GM12891 (cell line): ENCODE data around the gene CSTPP1.
A peak's percentile ranks its signal among the peaks of the same experiment; 100 is the strongest.

Experiments used
- DNase-seq: peaks from one replicate; pipeline ENCODE4 v3.0.0; 2011; ENCODE audit warnings: low spot score; ENCODE audit not compliant: insufficient read length
- FAIRE-seq: peaks from 2 replicates; lab custom pipeline; 2011; peaks lifted over from hg19 to GRCh38; lab: Jason Lieb, UNC
- PAX5 ChIP-seq: IDR thresholded peaks from 2 replicates; pipeline ENCODE4 v1.6.1; 2011; ENCODE audit warnings: low read length, moderate library complexity, mild to moderate bottlenecking; ENCODE audit not compliant: insufficient read depth, severe bottlenecking
- POLR2A ChIP-seq: IDR thresholded peaks from 2 replicates; pipeline ENCODE4 v1.6.1; 2011; ENCODE audit warnings: low read depth, low read length, control low read depth
- POLR2AphosphoS5 ChIP-seq: IDR thresholded peaks from 2 replicates; pipeline ENCODE4 v1.6.1; 2011; ENCODE audit warnings: low read depth, low read length, control low read depth
- POU2F2 ChIP-seq: IDR thresholded peaks from 2 replicates; pipeline ENCODE4 v1.6.1; 2011; ENCODE audit warnings: low read depth, mild to moderate bottlenecking, control low read depth, low read length, moderate library complexity
- SPI1 ChIP-seq: IDR thresholded peaks from 2 replicates; pipeline ENCODE4 v1.6.1; 2011; ENCODE audit warnings: low read depth, low read length, control low read depth
- TAF1 ChIP-seq: IDR thresholded peaks from 2 replicates; pipeline ENCODE4 v1.6.1; 2011; ENCODE audit warnings: low read depth, low read length, control low read depth

CSTPP1 gene

DNA sequence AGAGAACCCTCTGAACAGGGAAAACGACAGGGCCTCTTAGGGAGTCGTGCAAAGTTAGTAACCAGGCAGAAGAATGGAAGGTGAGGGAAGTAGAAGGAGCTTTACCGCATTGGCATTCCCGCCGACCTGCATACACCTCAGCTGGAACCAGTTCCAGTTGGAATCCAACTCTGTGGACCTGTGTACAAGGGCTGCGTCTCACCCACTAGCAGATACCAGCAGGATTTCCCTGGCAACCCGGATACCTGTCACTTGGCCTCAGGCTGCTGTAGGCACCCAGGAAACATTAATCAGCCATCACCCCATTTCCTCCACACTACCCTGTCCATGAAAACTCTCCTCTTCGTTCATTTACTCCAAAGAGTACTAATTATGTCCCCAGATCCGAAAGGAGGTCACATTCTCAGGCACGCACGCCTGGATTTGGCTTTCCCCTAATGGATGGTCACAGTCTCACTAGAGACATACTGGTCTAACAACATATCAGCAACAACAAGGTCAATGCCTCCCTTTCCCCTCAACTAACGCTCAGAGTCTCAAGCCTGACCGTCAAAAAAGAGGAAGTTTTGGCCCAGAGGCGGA, 239.3 kb downstream of the CSTPP1 start:
- FAIRE-seq (peak; percentile 79), DNase-seq (no peak)
- TF ChIP-seq POLR2AphosphoS5 (no peak), POU2F2 (no peak), POLR2A (no peak), TAF1 (no peak), PAX5 (no peak), SPI1 (no peak)

DNA sequence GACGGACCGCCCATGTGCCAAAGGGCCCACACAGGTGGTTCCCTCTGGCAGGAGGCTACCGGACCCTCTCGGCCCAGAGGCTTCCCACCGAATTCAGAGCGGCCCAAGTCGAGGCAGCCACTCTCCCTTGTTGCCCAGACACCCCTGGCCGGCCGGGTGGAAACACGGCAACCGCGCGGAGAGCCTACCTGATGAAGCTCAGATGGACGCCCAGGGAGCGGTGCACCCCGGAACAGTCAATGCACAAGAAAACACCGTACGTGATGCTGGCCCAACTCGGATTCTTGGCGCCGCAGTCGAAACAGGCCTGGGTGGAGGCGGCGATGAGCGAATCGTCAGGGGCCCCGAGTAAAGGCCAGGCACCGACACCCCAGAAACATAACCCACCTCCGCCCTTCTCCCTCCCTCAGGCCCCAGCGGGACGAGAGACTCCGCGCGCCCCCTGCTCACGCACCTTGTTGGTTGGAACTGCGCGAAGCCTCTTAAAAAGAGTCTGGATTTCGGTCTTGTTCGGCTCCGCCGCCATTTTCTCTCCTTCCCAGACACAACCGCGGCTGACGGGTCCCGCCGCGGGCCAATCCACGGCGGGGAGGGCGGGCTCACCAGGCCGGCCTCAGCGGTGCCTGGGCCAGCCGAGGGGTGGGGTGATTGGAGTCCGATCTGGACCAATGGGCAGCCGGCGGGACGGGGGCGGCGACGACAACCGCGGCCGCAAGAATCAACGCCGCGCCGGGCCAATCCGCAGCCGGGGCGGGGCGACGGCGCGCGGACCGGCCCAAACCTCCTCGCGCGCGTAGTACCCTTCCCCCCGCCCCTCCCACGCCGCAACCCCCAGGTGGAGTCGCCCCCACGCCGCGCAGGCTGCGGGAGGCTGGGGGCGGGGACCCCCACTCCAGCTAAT, 240.0 kb downstream of the CSTPP1 start, which contains the start of gene ARFGAP2:
Gene ARFGAP2 (minus strand): TSS at position 552 of the 901 bp plus-strand sequence. CDS start 26 bp downstream, at position 526.
- no peak for TF ChIP-seq PAX5
- TF ChIP-seq POLR2A = peak; percentile 66; the same call in 1 of the 2 replicates
- peak; percentile 90 for TF ChIP-seq TAF1
- FAIRE-seq (peak; percentile 100), DNase-seq (peak; percentile 100)

DNA sequence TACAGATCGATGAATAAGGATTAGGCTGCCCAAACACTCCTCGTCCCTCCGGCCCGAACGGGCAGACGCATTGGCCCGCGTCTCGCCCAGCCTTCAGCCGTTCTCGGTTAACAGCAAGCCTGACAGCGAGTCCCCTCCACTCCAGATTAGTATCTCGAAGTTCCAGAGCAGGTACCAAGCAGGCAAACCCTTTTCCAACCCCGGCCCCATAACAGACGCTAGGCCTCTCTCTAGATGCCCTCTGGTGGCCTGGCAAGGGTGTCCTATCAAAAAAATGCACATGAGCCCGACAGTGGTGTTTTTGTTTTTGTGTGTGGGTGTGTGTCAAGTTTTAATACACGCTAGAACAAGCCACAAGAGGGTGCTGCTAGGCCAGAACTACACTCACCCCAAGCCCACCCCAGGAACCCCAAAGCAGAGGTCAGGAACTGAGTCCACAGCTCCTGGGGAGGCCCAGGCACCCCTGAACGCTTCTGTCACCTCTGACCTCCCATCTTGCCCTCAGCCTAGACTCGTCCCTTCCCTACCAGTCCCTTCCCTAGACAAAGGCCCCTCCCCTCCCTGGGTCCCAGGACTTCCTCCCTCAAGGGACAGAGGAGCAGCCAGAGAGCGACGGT, 240.8 kb downstream of the CSTPP1 start:
- FAIRE-seq (no peak), DNase-seq (peak; percentile 76)
- no peak for TF ChIP-seq POLR2A
- TF ChIP-seq SPI1 = peak; percentile 26; the same call in 1 of the 2 replicates

DNA sequence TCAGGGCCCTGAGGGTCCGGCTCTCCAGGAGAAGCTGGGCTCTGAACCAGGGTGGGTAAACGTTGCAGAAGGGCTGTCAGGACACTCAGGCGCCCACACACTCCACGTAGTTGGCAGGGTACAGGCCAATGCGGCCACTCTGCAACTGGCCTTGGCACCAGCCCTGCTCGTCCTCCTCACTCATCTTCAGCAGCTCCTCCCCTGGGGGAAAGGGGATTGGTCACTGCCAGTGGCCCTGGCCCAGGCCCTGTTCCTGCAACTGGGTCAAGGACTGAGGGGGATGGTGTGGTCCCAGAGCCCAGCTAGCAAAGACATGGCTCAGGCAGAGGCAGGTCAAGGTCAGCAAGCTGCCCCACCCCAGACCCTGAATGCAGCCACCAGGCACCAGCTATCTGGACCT, 241.3 kb downstream of the CSTPP1 start:
- DNase-seq = no peak
- no peak for FAIRE-seq
- TF ChIP-seq POLR2AphosphoS5 (no peak), POU2F2 (no peak), SPI1 (no peak), PAX5 (no peak), POLR2A (no peak), TAF1 (no peak)

DNA sequence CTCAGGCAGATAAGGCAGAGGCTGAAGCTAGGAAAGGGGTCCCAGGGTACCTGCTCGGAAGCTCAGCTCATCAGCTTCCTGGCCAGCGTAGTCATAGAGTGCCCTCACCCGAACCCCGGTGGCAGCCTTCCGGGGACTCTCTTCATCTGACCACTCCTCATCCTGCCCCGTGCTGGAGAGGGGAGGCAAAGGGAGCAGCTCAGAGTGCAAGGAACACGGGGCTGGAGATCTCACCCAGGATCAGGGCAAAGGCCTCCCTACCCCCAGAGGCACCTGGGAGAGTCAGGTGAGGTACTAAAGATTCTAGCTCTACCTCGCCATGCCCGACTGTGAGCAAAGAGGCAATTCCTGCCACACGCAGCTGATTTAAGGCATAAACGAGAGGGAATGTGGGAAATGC, 241.8 kb downstream of the CSTPP1 start:
- FAIRE-seq (no peak), DNase-seq (no peak)
- TF ChIP-seq SPI1 (no peak), POLR2AphosphoS5 (no peak), TAF1 (no peak), PAX5 (no peak), POLR2A (no peak), POU2F2 (no peak)

DNA sequence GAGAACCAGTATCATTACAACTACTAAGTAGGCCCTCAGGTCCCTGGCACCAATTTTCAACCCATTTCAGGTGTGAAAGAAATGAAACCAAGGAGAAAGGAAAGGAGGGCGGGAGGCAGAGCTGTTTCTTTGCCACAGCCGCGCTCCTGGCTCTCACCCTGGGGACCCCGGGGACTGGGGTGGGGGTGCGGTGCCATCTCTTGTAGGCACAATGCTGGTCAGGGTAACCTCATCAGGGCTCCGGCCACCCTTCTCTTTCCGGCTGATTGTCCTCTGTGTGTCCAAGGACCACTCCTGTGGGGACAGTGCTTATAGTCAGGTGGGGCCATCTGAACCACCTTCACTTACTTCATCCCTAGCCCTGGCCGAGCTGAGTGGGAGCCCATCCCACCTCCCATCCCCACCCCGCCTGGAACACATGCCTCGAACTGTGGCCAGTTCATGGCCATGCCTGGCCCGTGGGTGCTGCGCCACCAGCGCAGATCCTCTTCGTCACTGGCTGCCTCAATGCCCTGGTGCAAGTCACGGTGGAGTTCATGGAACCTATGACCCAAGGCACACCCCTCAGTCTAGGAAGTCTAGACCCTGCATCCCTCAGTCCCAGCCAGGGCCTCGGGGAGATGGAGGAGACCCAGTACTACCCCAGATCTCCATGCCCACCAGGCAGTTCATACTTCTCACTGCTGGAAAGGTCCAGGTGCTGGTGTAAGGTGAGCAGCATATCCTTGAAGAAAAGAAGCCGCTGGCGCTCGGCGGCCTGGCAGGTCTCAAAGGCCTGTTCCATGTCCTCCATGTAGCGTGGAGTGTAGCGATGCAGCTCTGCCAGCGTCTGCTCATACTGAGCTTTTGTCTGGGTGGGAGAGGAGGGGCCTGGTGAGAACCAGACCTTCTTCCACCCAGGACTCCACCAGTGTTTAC, 242.4 kb downstream of the CSTPP1 start:
- DNase-seq (no peak), FAIRE-seq (no peak)
- TF ChIP-seq POU2F2 (no peak), SPI1 (no peak), POLR2AphosphoS5 (no peak), TAF1 (no peak), POLR2A (no peak), PAX5 (no peak)

DNA sequence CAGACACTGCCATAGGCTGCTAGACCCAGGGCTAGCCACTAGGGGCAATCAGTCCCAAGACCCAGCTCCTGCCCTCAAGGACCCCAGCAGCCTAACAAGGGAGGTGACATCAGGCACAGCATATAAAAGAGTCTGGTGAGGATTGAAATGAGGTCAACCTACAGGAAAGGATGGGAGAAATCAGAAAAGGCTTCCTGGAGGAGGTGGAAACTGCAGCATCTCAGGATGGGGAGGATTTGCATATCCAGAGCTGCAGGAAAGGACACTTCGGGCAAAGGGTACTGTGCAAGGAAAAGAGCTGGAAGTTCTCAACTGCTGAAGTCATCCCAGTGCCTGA, 243.1 kb downstream of the CSTPP1 start:
- FAIRE-seq (peak; percentile 76), DNase-seq (peak; percentile 67)
- TF ChIP-seq POU2F2 = no peak
- no peak for TF ChIP-seq POLR2AphosphoS5
- no peak for TF ChIP-seq PAX5

DNA sequence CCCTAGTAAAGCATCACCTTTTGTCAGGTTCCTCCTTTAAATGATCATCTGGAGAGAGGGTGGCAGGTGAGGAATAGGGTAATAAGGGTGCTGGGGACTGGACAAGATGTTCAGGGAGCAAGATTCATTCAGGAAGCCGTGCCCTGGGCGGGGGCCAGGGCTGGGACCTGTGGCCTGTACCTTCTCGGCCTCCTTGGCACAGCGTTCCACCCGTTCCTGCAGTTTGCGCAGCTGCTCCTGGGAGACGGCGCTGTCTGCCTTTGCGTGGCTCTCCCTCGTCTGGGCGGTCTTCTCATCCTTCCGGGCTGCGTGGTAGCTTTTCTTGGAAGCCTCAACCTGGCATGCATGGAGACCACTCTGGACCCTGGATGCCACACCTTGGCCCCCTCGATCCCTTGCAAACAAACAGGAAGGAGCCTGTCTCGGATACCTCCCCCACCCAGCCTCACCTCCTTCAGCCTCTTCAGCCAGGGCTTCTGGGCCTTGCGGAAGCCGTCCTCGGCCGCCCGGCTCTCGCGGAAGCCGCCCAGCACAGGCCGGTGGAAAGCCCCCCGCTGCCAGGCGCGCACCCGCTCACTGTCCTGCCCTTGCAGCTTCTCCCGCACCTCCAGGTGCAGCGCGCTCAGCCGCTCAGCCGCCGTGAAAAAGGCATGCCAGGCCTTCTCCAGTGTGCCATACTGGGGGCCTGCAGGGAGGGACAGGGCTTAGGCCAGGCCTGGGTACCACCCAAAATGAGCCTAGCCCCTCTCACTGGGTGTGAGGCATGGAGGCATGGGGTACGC, 243.6 kb downstream of the CSTPP1 start:
- DNase-seq (no peak), FAIRE-seq (no peak)
- TF ChIP-seq PAX5 (no peak), POU2F2 (no peak), TAF1 (no peak), POLR2A (no peak), SPI1 (no peak), POLR2AphosphoS5 (no peak)

DNA sequence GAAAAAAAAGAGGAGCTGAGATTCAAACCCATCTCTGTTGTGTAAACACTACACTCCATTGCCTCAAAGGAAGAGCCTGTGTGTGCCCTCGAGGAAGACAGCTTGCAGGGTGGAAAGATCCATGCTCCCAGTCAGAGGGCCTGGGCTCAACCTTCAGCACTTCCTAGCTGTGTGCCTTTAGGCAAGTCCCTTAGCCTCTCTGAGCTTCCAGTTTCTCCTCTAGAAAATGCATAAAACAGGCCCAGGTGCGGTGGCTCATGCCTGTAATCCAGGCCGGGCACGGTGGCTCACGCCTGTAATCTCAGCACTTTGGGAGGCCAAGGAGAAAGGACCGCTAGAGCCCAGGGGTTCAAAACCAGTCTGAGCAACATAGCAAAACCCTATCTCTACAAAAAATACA, 244.7 kb downstream of the CSTPP1 start:
- no peak for DNase-seq
- TF ChIP-seq SPI1 (no peak), PAX5 (no peak), TAF1 (no peak), POU2F2 (no peak), POLR2A (no peak)
- no peak for FAIRE-seq
